ENCODE data around the gene RASA4B.
"Not testable (repeated sequence)": the region's sequence is repeated elsewhere in the genome, so short reads cannot be mapped to it uniquely, and the experiment has no call there.

RASA4B gene

GRCh38 chr7:102473271-102473991 is 44.1 kb downstream of the RASA4B start:
- no peak for DNase-seq (ENCODE audit: low read depth)

- no peak for DNase-seq (ENCODE audit: low read depth)
Observed at GRCh38 chr7:102472126-102473041, 45.2 kb downstream of the RASA4B start.

GRCh38 chr7:102471791-102472125 is 45.8 kb downstream of the RASA4B start:
- DNase-seq (ENCODE audit: low read depth): no peak

- no peak for DNase-seq (ENCODE audit: low read depth)
Observed at GRCh38 chr7:102469972-102470825, 47.4 kb downstream of the RASA4B start.

- DNase-seq (ENCODE audit: low read depth): no peak
Observed at GRCh38 chr7:102469351-102469971, 48.1 kb downstream of the RASA4B start.

GRCh38 chr7:102468478-102469350 is 48.9 kb downstream of the RASA4B start:
- DNase-seq (ENCODE audit: low read depth): no peak

- no peak for DNase-seq (ENCODE audit: low read depth)
Observed at GRCh38 chr7:102467581-102468477, 49.7 kb downstream of the RASA4B start.

GRCh38 chr7:102466097-102466496 is 51.5 kb downstream of the RASA4B start:
- DNase-seq (ENCODE audit: low read depth): no peak

GRCh38 chr7:102464577-102465280 is 52.8 kb downstream of the RASA4B start, which contains the start of the genes ALKBH4 and LRWD1:
Gene ALKBH4 (minus strand): TSS chr7:102464863. CDS start chr7:102464836, 27 bp downstream.
Gene LRWD1 (plus strand): TSS chr7:102464984. CDS start chr7:102465081, 97 bp downstream.
- DNase-seq (ENCODE audit: low read depth): peak; percentile 94

- no peak for DNase-seq (ENCODE audit: low read depth)
Observed at GRCh38 chr7:102463841-102464576, 53.6 kb downstream of the RASA4B start.

- DNase-seq (ENCODE audit: low read depth): no peak
Observed at GRCh38 chr7:102460467-102460866, 57.1 kb downstream of the RASA4B start.

- DNase-seq (ENCODE audit: low read depth): no peak
Observed at GRCh38 chr7:102459221-102459844, 58.2 kb downstream of the RASA4B start.

- DNase-seq (ENCODE audit: low read depth): no peak
Observed at GRCh38 chr7:102457352-102457924, 60.1 kb downstream of the RASA4B start.

- DNase-seq (ENCODE audit: low read depth): no peak
Observed at GRCh38 chr7:102456327-102456726, 61.2 kb downstream of the RASA4B start.

- no peak for DNase-seq (ENCODE audit: low read depth)
Observed at GRCh38 chr7:102455596-102455995, 62.0 kb downstream of the RASA4B start.

GRCh38 chr7:102454932-102455331 is 62.6 kb downstream of the RASA4B start:
- not testable (repeated sequence) for DNase-seq (ENCODE audit: low read depth)

GRCh38 chr7:102454468-102454867 is 63.1 kb downstream of the RASA4B start:
- no peak for DNase-seq (ENCODE audit: low read depth)

All from stimulated activated CD8-positive, alpha-beta memory T cell treated with anti-CD3 and anti-CD28 coated beads, Interleukin-12 subunit alpha, Interleukin-12 subunit beta, amount 100 ng/mL, for 4 hours (primary cell).